ENCODE measurements around the gene KIF2C.

Gene KIF2C

DNA sequence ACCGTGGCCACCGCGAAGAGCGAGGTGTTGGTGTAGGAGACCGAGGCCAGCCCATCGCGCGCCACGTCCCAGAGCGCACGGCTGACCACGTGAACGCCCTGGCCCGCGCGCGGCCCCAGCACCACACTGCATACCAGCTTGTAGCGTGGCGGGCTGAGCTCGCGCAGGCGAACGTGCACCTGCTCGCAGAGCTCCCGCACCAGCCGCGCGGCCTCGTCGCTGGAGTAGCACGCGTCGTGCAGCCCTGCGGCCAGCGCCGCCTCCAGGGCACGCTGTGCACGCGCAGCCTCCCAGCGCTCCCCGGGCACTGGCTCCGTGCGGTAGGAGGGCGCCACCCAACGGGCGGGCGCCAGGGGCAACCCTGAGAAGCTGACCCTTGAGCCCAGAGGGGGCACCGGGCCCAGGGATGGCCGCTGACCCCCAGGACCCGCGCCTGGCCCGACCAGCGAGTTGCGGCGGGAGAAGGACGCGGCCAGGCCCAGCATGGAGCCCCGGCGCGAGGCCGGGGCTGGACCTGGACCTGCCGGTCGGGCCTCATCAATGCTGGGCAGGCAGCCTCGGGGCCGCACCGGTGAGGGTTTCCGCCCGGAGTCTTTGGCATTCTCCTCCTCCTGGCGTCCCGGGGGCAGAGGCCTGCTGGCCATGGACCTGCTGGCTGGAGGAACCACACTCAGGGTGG, 66.5 kb downstream of the KIF2C start:
- Histone ChIP-seq H3K79me2 (ENCODE audit: insufficient read depth, low read length) (no peaks in the 10 kb centered on the region), H3K9ac (ENCODE audit: low read length) (no peak overlapping the region), H2AFZ (ENCODE audit: low read length) (no peak overlapping the region), H3K9me2 (ENCODE audit: low read depth, low read length) (no peaks in the 10 kb centered on the region), H3K9me3 (ENCODE audit: low read length) (no peaks in the 10 kb centered on the region), H3F3A (ENCODE audit: insufficient read depth, low read length) (no peaks in the 10 kb centered on the region), H3K36me3 (ENCODE audit: insufficient read depth, low read length) (peaks cover 16% of the 10 kb centered on the region; the same call in 1 of the 2 replicates), H3K27ac (ENCODE audit: low read depth, low read length, poor library complexity, severe bottlenecking) (no peak overlapping the region), H3K4me3 (ENCODE audit: low read depth, low read length, poor library complexity, severe bottlenecking) (no peak overlapping the region), H4K20me1 (ENCODE audit: insufficient read depth, low read length) (no peaks in the 10 kb centered on the region), H3K4me2 (ENCODE audit: low read length) (no peak overlapping the region), H3K27me3 (ENCODE audit: insufficient read depth, low read length) (no peaks in the 10 kb centered on the region), H3K4me1 (ENCODE audit: insufficient read depth, low read length, severe bottlenecking) (peaks cover 52% of the 10 kb centered on the region)
- TF ChIP-seq, protein P1, sequence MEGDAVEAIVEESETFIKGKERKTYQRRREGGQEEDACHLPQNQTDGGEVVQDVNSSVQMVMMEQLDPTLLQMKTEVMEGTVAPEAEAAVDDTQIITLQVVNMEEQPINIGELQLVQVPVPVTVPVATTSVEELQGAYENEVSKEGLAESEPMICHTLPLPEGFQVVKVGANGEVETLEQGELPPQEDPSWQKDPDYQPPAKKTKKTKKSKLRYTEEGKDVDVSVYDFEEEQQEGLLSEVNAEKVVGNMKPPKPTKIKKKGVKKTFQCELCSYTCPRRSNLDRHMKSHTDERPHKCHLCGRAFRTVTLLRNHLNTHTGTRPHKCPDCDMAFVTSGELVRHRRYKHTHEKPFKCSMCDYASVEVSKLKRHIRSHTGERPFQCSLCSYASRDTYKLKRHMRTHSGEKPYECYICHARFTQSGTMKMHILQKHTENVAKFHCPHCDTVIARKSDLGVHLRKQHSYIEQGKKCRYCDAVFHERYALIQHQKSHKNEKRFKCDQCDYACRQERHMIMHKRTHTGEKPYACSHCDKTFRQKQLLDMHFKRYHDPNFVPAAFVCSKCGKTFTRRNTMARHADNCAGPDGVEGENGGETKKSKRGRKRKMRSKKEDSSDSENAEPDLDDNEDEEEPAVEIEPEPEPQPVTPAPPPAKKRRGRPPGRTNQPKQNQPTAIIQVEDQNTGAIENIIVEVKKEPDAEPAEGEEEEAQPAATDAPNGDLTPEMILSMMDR (IDR thresholded peaks at IDR 0.05; ENCODE audit: low read length), result no peak
- TF ChIP-seq EZH2 (IDR thresholded peaks at IDR 0.05; ENCODE audit: borderline replicate concordance, low read length), result no peak

DNA sequence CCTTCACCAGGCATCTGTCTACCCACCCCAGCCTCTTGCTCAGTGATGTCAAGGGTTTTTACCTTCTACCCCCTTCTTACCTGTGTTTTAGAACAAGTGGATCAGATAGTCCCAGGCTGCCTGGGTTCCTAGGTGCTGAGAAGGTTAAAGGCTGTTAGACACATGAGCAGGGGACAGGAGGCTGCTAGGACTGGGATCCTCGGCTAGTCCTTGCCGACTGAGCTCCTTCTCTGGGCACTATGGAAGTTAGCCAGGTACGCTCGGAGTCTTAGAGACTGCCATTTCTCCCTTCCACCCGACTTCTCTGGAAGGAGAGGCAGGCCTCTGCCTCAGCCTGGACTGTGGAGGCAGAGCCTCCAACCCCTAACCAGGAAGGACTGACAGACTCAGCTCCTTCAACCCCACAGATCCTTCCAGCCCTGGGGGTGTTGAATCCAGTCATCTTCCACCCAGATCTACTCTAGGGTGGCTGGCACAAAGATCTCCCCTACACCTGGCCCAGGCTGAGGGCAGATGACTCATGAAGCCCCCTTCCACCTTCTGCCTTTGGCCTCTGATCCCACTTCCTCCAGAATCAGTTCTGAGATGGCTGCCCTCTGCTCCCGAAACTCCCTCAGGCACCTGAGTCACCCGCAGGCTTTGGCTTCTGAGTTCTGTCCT, 67.2 kb downstream of the KIF2C start, which contains the start of gene DYNLT4:
Gene DYNLT4, minus strand, starts transcription at position 648 of the 660 bp plus-strand sequence. CDS start 683 bp downstream, outside the sequence.
- H3K36me3 ChIP-seq (ENCODE audit: insufficient read depth, low read length), result peaks cover 16% of the 10 kb centered on the region; the same call in 1 of the 2 replicates
- peaks cover 46% of the 10 kb centered on the region for H3K4me1 ChIP-seq (ENCODE audit: insufficient read depth, low read length, severe bottlenecking)
- no peaks in the 10 kb centered on the region for H4K20me1 ChIP-seq (ENCODE audit: insufficient read depth, low read length)
- no peak within 1 kb of the TSS for H3K4me3 ChIP-seq (ENCODE audit: low read depth, low read length, poor library complexity, severe bottlenecking)
- H3K79me2 ChIP-seq (ENCODE audit: insufficient read depth, low read length), result no peaks in the 10 kb centered on the region
- no peak within 1 kb of the TSS for H2AFZ ChIP-seq (ENCODE audit: low read length)
- peak within 1 kb of the TSS; percentile 25; the same call in 1 of the 2 replicates for H3K4me2 ChIP-seq (ENCODE audit: low read length)
- H3K9me2 ChIP-seq (ENCODE audit: low read depth, low read length), result no peaks in the 10 kb centered on the region
- H3K9ac ChIP-seq (ENCODE audit: low read length), result peak within 1 kb of the TSS; percentile 32; the same call in 1 of the 2 replicates
- peak within 1 kb of the TSS; percentile 90 for H3K27ac ChIP-seq (ENCODE audit: low read depth, low read length, poor library complexity, severe bottlenecking)
- TF ChIP-seq, protein P1 (IDR thresholded peaks at IDR 0.05; ENCODE audit: low read length), result no peak
- TF ChIP-seq EZH2 (IDR thresholded peaks at IDR 0.05; ENCODE audit: borderline replicate concordance, low read length), result no peak
- no peaks in the 10 kb centered on the region for H3F3A ChIP-seq (ENCODE audit: insufficient read depth, low read length)
- no peaks in the 10 kb centered on the region for H3K9me3 ChIP-seq (ENCODE audit: low read length)
- no peaks in the 10 kb centered on the region for H3K27me3 ChIP-seq (ENCODE audit: insufficient read depth, low read length)

DNA sequence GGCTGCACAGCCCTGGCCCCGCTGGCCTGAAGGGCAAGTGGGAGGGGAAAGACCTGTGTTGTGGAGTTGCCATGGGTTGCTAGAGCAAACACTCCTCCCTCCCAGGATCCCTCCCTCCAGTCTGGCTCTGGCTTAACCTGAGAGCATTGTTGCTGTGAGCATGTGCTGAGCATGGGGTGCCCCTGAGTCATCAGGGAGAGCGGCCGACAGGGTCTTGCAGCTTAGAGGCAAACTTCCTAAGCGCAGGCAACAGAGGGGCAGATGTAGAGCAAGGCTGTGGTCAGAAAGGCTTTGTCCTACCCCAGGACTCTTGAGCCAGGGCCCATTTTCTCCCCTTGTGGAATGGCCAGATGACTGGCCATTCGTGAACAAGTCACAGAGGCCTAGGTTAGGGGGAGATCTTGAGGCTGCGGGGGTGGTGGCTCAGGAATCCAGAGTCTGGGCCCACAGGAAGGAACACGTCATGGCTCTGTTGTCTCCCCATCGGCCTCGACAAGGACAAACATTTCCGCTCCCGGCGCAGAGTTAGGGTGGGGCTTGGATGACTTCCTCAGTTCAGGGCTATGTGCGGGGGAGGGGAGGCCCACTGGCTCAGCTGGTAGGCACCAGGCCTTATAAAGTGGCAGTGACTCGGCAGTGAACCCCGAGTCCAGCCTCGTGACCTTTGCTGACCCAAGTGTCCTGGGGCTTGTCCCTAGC, 67.9 kb downstream of the KIF2C start:
- Histone ChIP-seq H3K9me3 (ENCODE audit: low read length) (no peaks in the 10 kb centered on the region), H3K4me3 (ENCODE audit: low read depth, low read length, poor library complexity, severe bottlenecking) (no peak overlapping the region), H3K4me1 (ENCODE audit: insufficient read depth, low read length, severe bottlenecking) (peaks cover 39% of the 10 kb centered on the region), H2AFZ (ENCODE audit: low read length) (no peak overlapping the region), H3K4me2 (ENCODE audit: low read length) (peak overlapping the region; percentile 25; the same call in 1 of the 2 replicates), H3K9me2 (ENCODE audit: low read depth, low read length) (no peaks in the 10 kb centered on the region), H3F3A (ENCODE audit: insufficient read depth, low read length) (no peaks in the 10 kb centered on the region), H3K27ac (ENCODE audit: low read depth, low read length, poor library complexity, severe bottlenecking) (peak overlapping the region; percentile 90), H3K27me3 (ENCODE audit: insufficient read depth, low read length) (no peaks in the 10 kb centered on the region), H3K79me2 (ENCODE audit: insufficient read depth, low read length) (no peaks in the 10 kb centered on the region), H4K20me1 (ENCODE audit: insufficient read depth, low read length) (no peaks in the 10 kb centered on the region), H3K36me3 (ENCODE audit: insufficient read depth, low read length) (peaks cover 16% of the 10 kb centered on the region; the same call in 1 of the 2 replicates), H3K9ac (ENCODE audit: low read length) (peak overlapping the region; percentile 32; the same call in 1 of the 2 replicates)
- no peak for TF ChIP-seq EZH2 (IDR thresholded peaks at IDR 0.05; ENCODE audit: borderline replicate concordance, low read length)
- TF ChIP-seq, protein P1 (IDR thresholded peaks at IDR 0.05; ENCODE audit: low read length), result no peak
